ENCODE data around the gene SLFN11.
"Not testable (repeated sequence)": the region's sequence is repeated elsewhere in the genome, so short reads cannot be mapped to it uniquely, and the experiment has no call there.

The SLFN11 gene, protein sequence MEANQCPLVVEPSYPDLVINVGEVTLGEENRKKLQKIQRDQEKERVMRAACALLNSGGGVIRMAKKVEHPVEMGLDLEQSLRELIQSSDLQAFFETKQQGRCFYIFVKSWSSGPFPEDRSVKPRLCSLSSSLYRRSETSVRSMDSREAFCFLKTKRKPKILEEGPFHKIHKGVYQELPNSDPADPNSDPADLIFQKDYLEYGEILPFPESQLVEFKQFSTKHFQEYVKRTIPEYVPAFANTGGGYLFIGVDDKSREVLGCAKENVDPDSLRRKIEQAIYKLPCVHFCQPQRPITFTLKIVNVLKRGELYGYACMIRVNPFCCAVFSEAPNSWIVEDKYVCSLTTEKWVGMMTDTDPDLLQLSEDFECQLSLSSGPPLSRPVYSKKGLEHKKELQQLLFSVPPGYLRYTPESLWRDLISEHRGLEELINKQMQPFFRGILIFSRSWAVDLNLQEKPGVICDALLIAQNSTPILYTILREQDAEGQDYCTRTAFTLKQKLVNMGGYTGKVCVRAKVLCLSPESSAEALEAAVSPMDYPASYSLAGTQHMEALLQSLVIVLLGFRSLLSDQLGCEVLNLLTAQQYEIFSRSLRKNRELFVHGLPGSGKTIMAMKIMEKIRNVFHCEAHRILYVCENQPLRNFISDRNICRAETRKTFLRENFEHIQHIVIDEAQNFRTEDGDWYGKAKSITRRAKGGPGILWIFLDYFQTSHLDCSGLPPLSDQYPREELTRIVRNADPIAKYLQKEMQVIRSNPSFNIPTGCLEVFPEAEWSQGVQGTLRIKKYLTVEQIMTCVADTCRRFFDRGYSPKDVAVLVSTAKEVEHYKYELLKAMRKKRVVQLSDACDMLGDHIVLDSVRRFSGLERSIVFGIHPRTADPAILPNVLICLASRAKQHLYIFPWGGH

DNA sequence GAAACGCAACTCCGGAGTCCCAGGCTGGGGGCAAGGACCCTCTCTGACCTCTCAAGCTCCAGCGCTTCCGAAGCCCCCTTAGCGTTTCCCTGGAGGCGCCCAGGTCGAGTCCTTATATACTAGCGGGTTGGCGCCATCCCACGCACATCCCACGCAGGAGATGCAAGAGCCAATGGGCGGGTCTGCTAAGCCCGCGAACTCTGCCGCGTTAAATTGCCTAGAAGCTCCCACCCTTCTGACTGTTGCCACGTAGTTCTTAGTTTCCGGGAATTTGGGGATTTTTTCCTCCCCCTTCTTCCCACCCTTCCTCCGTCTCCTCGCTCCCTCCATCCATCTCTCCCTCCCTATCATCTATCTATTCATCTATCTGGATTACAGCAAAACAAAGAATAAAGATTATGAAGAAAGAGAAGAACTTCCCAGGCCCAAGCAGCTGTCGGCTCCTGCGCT lies at the start of gene SLFN11:
Gene SLFN11, minus strand, starts transcription at position 88 of the 450 bp plus-strand sequence. CDS start 9,814 bp downstream, outside the sequence.
- DNase-seq: no peak

GRCh38 chr17:35421069-35421468 lies 47.6 kb upstream of the SLFN11 start:
- not testable (repeated sequence) for DNase-seq

DNA sequence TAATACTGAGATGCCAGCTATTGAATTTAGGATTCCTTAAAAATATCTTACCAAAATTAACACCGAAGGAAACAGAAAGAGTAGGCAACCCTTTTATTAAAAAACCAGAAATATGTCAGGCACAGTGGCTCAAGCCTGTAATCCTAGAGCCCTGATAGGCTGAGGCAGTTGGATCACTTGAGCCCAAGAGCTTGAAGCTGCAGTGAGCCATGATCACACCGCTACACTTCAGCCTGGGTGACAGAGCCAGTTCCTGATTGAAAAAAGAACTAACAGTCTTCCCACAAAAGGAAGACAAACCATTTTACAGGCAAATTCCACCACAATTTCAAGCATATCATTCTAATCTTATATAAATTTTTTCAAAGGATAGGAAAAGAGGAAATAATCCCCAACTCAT lies 43.2 kb upstream of the SLFN11 start:
- no peak for DNase-seq

GRCh38 chr17:35414707-35415106 lies 41.3 kb upstream of the SLFN11 start:
- DNase-seq: not testable (repeated sequence)

GRCh38 chr17:35414247-35414646 lies 40.8 kb upstream of the SLFN11 start:
- DNase-seq: no peak

- DNase-seq: no peak
These were observed 34.1 kb upstream of the SLFN11 start for GRCh38 chr17:35407531-35407930.

DNA sequence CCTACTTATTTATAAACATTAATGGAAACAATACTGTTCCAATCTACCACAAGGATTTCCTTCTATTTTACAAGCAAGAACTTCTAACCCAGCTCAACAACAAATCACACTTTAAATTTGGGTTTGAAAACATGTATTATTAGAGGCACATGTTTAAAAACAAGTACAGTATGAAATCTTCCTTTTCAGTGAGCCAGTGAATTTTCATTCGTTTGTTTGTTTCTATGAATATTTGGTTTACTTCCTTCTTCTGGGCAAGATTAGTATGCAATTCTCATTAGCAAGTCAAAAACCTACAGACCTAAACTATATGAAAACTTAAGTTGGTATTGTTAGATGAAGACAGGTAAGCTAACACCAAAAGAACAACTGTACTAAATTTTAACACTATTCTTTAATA lies 33.1 kb upstream of the SLFN11 start:
- DNase-seq: no peak

GRCh38 chr17:35404360-35404759 lies 30.9 kb upstream of the SLFN11 start:
- no peak for DNase-seq

DNA sequence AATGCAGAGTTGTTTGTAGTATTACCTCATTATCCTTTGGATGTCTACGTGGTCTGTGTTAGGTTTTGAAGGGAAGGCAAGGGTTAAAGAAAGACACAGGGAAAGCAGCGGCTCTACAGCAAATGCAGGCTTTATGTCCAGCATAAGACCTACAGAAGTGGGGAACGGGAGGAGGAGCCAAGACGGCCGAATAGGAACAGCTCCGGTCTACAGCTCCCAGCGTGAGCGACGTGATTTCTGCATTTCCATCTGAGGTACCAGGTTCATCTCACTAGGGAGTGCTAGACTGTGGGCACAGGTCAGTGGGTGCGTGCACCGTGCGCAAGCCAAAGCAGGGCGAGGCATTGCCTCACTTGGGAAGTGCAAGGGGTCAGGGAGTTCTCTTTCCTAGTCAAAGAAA lies 20.4 kb upstream of the SLFN11 start:
- not testable (repeated sequence) for DNase-seq

- no peak for DNase-seq
These were observed 17.2 kb upstream of the SLFN11 start for GRCh38 chr17:35390663-35391062.

GRCh38 chr17:35390156-35390555 lies 16.7 kb upstream of the SLFN11 start:
- DNase-seq: no peak

DNA sequence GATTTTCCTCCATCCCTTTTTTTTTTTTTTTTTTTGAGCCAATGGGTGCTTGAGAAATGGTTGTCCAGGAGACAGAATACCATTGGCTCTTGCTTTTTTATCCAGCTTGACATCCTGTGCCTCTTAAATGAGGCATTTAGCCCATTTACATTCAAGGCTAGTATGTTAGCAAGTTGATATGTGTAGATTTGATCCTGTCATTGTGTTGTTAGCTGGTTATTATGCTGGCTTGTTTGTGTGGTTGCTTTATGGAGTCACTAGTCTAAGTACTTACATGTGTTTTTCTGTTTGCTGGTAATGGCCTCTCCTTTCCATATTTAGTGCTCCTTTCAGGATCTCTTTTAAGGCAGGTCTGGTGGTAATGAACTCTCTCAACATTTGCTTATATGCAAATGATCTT lies 14.1 kb upstream of the SLFN11 start:
- DNase-seq: no peak

GRCh38 chr17:35377706-35378105 lies 4.3 kb upstream of the SLFN11 start:
- no peak for DNase-seq

DNA sequence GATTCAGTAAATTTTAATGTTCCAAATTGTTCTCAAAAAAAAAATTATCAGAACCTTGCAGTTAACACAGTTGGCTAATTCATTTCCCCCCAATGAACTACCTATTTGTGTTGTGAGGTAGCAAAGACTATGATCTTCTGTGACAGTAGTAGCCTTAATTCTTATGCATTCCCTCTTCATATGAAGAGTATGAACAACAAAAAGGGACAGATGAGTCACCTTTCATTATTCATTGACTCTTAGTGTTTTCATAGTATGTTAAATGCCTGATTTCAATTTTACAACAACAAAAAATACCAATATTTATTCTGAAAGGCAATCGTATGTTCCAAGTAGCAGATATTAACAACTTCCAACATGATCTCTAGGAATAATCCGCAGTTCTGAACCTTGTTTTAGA lies 3.6 kb upstream of the SLFN11 start:
- no peak for DNase-seq

DNA sequence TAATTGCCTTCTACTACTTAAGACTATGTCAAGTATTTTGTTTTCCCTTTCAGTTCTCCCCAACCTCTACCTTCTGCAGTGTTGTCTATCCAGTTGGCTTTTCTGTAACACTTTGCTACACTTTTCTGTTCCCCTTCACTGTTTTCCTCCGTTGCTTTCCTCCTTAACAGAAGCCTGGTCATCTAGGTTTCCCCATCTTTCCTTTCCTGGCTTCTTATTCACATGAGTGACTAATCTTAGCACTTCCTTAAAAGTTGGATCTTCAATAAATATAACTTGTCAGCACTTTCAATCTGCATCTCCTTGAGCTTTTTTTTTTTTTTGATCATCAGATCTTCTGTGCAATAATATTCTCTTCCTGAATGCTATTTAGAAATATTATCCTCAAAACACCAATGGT lies 2.8 kb upstream of the SLFN11 start:
- DNase-seq: no peak

- DNase-seq: no peak
These were observed 1.4 kb upstream of the SLFN11 start for GRCh38 chr17:35374766-35375344.

GRCh38 chr17:35373984-35374765 lies 754 bp upstream of the SLFN11 start:
- DNase-seq: no peak

DNA sequence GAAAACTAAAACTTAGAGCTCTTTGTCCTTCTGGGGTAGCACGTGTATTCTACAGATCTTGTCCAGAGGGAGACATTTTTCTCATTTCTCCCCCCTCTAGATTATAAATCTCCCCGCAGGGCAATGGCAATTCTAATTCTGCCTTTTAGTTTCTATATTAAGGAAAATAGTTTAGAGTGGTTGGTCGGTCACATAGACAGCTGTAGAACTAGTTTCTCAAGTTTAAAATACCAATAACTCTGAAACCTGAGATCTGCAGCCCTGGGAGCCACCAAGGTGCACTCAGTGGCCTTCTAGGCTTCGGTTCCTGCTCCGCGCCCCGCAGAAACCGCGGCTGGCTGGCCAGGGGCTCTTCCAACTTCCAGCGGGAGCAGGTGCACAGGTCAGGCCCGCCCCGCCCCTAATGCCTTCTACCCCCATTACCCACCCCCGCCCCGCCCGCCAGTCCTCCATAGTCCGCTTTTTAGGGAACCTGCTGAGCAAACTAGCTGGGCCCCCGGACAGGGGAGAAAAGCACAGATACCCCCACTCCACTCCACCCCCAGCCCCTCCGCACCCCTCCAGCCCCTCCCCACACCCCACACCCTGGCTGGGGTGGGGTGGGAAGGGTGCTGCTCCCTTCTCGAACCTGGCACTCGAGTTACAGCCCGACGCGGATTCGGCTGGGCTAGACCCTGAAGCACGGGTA lies 431 bp downstream of the SLFN11 start:
- no peak for DNase-seq

DNA sequence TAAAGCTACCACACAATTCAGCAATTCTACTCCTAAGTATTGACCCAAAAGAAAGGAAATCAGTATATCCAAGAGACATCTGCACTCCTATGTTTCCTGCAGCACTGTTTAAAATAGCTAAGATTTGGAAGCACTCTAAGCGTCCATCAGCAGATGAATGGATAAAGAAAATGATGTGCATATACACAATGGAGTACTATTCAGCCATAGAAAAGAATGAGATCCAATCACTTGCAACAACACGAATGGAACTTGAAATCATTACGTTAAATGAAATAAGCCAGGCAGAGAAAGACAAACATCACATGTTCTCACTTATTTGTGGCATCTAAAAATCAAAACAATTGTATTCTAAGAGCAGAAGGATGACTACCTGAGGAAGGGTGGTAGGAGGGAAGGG lies 1.5 kb downstream of the SLFN11 start:
- DNase-seq: no peak

GRCh38 chr17:35368081-35368830 lies 5.2 kb downstream of the SLFN11 start:
- DNase-seq: no peak

- DNase-seq: no peak
These were observed 12.4 kb downstream of the SLFN11 start for GRCh38 chr17:35361027-35361426.

All from NCI-H1436 treated with DMSO at 0.1 percent for 48 hours (cell line).